ENCODE data around the gene KBTBD2. TPM values are rescaled to one million over a fixed set of nuclear protein-coding genes. Genes with fewer than 3 reads are reported as not detected.
A peak's percentile ranks its signal among the peaks of the same experiment; 100 is the strongest.
"Not testable (repeated sequence)": the region's sequence is repeated elsewhere in the genome, so short reads cannot be mapped to it uniquely, and the experiment has no call there.

Gene KBTBD2
- total RNA-seq, 1 donor from 2014 or later, result 70.1 TPM

DNA sequence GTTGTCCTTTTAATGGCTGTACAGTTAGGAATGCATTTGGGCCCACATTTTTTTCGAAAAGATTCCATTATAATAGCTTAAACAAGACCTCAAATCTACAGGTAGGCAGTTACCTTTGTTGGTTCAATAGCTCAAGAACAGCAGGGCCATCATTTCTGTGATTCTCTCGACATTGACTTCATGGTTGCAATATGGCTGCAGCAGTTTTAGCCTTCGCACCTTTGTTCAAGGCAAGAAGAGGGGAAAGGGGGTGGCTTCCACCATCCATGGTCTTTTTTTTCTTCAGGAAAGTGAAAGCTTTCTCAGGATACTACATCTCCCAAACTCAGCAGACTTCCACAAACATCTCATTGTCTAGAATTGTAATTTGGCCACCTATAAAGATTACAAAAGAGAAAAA lies 2.2 kb upstream of the KBTBD2 start:
- DNase-seq (ENCODE audit: low read depth), result no peak

DNA sequence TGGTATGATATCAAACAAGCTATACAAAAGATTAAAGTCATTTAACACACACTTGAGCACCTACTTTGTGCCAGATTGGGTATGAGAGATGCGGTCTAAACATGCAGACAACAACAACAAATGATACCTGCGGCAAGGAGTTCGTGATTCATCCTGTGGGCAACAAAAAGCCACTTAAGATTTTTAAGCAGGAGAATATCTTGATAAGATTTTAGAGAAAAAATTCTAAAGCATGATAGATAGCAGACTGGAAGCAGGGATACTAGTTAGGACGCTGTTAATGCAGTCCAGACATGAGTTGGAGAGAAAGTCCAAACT lies 1.6 kb upstream of the KBTBD2 start:
- no peak for DNase-seq (ENCODE audit: low read depth)

DNA sequence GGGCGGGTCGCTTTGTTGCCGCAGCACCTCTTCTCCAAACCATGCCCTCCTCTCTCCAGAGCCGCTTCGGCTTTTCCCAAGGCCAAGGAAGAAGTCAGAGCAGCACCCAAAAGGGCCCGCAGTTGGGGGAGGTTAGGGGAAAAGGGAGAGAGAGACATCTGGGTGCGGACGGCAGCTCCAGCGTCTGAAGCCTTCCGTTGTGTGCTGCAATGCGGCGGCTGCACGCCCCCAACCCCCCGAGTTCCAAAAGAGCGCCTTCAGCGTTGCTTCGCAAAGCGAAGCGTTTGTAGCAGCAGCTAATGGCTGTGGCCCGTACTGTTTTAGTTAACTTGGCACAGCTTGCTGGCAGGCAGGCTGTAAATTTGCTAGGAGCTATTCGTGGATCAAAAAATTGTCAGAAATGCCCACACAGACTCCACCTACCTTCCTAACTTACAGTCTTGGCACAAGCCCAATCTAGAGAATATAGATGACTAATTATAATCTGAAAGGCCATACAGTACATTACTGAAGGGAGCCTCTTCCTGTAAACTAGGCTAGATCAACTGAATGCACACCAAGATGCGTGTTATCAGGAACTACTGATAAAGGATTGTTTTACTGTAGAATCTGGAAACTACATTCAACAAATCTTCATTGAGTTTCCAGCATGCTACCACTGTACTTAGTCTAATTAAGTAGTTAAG lies 1.1 kb upstream of the KBTBD2 start:
- DNase-seq (ENCODE audit: low read depth), result peak; percentile 60

DNA sequence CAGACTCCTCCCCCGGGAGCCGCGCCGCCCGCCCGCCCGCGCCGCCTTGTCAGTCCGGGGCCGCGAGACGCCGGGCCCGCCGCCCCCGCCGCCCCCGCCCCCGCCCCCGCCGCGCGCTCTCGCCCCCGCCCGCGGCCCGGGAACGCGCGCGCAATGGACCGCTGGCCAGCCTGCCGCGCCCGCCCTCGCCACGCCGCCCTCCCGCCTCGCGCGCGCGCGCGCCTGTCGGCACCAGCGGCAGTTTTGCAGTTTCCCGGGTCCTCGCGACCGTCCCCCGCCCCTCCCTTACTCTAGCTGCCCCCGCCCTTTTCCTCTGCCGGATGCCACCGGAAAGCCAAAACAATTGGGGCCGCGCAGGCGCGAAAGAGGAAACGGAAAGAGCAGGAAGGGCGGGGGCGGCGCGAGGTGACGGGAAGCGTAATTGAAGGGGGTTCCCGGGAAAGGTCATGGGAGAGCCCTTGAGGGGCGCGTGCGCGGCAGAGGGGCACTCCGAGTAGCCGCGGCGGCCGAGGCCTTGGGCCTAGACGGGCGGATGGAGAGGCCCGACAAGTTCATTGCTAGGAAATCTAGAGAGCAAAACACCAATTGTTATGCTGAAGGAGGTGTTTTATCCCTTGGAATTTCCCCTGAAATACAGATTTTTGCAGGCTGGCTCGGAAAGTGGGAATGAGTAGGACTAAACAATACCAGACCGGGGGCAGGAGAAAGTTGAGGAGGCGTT lies 400 bp upstream of the KBTBD2 start:
- peak; percentile 100 for DNase-seq (ENCODE audit: low read depth)

DNA sequence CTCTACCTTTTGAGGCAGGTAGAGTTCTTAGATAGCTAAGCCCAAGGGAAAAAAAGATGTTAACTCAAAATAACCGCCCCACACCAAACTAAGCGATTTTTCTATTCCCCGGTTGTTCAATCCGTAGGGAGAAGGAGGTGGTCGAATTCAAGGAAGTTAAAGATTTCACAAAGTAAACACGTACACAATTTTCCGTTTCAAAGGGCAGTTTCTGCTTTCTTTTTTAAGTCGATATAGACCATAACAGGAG lies 842 bp downstream of the KBTBD2 start:
- no peak for DNase-seq (ENCODE audit: low read depth)

DNA sequence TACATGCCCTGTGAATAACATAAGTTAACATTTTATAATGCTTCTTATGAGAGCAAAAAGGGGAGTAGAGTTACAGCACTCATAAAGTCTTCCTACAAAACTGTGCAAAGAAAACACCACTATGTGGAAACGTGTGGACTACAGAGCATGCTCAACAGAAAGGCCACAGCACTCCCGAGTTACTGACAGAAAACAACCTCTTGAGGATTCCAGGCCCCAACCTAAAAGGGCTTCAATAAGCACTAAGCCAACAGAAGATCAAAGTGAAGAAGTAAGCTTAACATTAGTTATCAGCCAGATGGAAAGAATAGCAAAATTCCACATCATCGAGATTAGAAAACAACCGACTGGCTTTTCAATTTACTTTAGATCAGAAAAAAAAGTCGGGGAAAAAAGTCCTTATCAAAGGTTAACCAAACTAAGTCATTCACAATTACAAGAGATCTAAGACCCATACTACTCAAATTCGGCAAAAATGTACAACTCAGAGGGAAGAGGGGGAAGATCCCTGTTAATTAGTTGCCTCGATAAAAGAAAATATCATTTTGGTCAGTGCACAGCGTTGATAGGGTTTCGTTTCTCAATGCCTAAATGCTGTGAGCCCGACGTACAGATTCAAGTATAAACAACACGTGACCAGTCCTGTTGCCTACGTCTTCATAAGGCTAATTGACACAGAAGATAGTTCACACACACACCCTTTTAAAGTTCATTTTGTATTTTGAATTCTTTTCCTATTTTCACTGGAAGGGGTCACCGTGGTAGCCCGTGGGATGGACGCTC lies 1.4 kb downstream of the KBTBD2 start:
- peak; percentile 54 for DNase-seq (ENCODE audit: low read depth)

DNA sequence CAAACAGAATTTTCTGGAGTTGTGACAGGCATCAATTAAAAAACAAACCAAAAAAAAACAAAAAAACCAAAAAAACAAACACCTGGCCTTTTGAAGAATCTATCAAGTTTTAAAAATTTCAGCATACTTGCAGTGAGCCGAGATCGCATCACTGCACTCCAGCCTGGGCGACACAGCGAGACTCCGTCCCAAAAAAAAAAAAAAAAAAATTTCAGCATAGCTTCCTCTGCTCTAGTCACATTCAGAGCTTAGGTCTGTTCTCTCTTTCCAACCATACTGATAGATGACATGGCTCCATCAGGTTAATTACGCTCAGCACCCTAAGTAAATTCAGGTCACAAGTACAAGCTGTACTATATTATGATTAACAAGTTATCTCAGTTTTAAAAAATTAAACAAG lies 3.1 kb downstream of the KBTBD2 start:
- no peak for DNase-seq (ENCODE audit: low read depth)

DNA sequence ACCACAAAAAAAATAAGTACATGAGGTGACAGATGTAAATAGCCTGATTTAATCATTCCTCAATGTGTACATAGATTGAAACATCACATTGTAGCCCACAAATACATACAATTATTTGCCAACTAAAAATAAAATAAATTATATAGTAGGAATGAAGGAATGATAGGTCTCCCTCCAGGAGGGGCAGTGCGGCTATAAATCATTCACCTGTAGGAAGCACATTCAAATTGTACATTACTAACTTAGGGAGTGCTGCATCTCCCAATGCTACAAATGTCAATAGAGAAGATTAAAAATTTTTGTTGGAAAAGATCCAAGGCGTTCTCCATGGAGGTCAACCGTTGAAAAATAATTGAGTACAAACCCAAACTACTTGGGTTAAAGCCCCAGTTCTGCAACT lies 4.2 kb downstream of the KBTBD2 start:
- no peak for DNase-seq (ENCODE audit: low read depth)

DNA sequence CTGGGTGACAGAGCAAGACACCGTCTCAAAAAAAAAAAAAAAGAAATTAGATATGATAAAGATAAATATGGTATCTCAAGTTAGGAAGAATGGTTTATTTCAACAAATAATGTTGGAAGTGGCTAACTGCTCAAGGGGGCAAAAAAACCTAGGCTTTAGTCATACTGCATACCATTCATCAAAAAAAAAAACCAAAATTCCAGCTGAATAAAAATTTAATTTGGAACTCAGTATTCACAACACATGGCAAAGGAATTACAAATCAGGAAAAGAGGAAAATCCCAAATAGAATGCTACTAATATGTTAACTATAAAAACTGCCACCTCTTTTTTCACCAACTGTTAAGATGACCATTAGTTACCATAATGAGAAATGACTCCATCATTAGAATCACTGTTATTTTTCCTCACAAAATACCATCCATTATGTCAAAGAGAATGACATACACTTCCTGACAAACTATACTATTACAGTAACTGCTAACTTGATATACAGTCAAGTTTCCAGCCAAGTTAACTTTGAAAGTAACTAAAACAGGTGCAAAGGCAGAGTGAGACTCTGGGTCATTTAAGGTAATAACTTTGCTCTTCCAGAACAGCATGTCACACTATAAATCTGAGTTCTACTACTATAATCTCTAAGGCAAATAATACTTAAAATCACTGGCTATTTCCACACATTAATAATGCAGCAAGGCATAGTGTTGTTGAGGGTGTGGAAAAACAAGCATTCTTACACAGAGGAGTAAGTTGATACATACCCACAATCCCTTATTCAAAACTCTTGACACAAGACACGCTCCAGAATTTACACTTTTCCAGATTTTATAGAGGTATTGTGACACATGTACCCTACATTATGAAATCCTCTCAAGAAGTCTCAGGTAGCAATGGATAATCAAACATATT lies 10.2 kb downstream of the KBTBD2 start:
- peak; percentile 42 for DNase-seq (ENCODE audit: low read depth)

DNA sequence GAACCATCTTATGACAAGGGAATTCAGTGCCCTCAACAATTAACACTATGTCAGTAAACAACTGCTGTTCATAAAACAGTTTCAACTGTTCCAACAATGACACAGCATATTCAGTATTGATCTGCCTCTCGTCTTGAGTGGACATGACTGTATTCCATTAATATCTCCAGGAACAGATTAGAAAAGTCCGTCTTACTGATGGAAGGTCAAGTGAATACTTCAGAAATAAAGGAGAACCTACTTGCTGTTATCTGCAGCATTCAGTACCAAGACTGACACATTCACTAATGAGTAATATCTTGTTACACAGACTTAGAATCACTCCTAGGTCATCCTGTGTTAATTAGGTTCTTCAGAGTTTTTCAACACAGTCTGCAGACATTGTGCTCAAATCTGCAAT lies 12.1 kb downstream of the KBTBD2 start:
- peak; percentile 57 for DNase-seq (ENCODE audit: low read depth)

DNA sequence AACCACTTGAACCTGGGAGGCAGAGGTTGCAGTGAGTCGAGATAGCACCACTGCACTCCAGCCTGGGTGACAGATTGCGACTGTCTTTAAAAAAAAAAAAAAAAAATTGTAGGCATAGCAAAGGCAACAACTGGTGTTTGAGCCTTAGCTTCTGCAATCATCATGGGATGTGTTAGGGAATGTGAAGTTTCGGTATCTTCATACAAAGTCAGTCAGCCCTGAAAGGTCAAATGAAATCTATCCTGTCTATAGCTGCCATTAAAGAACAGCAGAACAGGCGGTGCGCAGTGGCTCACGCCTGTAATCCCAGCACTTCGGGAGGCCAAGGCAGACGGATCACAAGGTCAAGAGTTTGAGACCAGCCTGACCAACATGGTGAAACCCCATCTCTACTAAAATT lies 13.5 kb downstream of the KBTBD2 start:
- DNase-seq (ENCODE audit: low read depth), result not testable (repeated sequence)

DNA sequence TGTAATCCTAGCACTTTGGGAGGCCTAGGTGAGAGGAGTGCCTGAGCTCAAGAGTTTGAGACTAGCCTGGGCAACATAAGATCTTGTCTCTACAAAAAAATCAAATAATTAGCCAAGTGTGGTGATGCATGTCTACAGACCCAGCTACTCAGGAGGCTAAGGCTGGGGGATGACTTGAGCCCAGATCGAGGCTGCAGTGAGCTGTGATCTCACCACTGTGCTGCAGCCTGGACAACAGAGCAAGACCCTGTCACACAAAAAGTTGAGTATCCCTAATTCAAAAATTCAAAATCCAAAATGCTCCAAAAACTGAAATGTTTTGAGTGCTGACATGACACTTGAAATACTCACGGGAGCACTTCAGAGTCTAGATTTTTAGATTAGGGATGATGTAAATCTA lies 19.1 kb downstream of the KBTBD2 start:
- DNase-seq (ENCODE audit: low read depth), result no peak

DNA sequence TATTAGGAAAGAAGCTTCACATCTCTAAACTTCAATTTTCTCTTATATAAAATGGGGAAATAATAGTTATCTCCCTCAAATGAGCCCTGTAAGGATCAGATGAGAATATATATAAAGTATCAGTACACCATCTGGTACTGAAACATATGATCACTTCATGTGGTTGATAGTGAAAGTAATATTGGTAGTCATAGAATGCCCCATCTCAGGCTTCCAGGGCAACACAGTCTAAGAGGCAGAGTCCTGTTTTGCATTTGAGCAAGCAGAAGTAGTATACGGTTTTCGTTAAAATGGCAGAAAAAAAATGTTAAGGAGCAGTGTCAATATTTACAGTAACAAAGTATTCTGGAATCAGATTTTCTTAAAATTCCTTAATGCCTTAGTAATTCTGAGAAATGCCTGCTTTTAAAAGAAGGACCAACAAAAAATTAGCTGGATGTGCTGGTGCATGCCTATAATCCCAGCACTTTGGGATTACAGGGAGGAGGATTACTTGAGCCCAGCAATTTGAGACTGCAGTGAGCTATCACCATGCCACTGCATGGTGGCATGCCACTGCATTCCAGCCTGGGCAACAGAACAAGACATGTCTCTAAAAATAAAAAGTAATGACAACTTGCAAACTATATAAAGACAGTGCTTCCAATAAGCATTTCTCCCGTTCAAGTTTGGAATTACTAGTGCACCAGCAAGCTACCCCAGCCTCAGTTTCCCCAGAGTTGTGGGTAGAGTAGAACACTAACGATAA lies 19.8 kb downstream of the KBTBD2 start:
- DNase-seq (ENCODE audit: low read depth), result peak; percentile 80

DNA sequence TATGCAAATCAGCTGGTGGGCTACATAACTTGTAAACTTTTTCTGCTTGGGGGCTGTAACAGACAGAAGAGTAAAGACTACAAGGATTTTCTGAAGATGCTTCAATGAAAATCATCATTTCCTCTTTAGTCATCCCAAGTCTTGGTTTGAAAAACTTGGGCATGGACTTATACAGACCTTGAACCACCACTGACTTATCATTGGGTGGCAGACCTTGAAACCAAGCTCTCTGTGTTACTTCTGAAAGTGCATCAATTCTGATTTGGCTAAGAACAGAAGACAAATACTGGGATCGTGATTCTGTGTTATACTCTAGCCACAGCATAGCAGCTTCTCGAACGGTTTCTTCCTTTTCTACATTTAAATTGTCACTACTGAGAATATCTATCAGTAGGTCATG lies 21.3 kb downstream of the KBTBD2 start:
- DNase-seq (ENCODE audit: low read depth), result no peak

DNA sequence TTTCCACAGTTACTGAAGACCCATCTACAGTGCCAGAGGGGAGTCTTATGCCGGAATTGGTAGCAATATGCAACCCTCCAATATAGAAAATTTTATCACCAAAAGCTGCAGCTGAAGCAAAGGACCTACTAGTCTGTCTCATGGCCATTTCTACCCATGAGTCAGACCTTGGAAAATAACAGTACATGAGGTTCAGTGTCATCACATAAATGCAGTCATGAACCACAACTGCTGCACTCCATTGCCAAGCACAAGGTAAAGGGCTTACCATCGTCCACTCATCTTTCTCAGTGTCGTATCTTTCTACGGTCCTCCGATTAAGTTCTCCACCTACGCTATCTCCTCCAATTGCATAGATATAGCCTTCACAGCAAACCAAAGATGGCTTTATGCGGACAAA lies 21.8 kb downstream of the KBTBD2 start:
- DNase-seq (ENCODE audit: low read depth), result no peak

DNA sequence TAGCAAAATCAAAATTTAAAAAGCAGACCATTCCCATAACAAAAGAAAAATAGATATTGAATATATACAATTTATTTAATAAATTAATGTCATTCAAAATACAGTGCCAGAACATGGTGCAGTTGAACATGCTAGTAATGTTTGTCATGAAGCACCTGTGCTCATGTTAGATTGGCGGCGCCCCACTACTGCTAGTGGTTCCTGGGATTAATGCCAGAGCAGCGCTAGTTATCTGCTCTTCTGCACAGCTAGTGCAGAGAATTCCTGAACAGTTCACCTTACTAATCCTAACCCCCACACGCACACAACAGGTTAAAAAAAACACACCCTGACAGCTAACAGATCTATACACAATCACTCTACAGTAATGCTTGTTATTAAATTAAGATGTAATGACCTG lies 23.4 kb downstream of the KBTBD2 start:
- DNase-seq (ENCODE audit: low read depth), result no peak

DNA sequence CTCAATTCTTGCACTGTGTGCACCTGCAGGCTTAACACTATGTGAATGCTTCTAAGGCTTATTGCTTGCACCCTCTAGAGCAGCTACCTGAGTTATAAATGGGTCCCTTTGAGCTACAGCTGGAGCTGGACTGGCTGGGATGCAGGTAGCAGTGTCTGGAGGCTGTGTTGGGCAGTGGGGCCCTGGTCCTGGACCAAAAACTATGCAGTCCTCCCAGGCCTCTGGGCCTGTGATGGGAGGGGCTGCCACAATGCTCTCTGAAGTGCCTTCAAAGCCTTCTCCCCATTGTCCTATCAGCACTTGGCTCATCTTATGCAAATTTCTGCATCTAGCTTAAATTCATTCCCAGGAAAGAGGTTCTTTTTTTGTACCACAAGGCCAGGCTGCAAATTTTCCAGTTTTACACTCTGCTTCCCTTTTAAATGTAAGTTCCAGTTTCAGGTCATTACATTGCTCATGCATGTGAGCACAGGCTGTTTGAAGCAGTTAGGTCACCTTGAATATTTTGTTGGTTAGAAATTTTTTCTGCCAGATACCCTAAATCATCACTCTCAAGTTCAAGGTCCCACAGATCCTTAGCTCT lies 26.0 kb downstream of the KBTBD2 start:
- no peak for DNase-seq (ENCODE audit: low read depth)

DNA sequence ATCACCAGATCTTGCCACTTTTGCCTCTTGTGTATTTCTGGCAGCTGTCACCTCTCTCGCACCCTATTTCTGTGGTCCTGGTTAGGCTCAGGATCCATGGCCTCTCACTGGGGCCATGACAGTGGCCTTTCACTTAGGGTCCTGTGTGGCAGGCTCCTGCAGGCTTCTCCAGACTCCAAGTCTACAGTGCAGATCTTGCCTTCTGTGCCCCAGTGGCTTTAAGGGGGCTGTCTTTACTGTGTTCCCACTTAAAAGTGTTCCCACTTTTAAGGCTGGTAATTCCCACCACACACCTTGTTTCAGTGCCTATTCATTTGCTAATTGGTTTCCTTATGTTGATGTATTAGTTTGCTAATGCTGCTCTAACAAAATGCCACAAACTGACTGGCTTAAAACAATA lies 27.7 kb downstream of the KBTBD2 start:
- not testable (repeated sequence) for DNase-seq (ENCODE audit: low read depth)

DNA sequence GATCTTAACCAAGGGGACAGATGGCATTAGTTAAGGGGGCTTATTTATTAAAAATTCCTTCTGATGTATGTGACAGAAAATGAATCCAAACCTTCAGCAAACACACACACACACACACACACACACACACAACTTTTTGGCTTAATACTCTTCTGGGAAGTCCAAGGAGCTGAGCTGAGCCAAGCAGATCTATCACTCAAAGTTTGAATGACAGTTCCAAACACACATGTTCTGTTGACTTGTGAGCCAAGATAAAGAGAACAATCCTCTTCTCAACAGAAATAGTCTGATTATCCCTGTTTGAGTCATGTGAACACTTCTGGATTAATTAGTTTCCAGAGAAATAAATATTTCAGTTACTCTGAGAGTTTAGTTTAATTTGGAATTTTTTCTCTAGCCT lies 31.5 kb downstream of the KBTBD2 start:
- no peak for DNase-seq (ENCODE audit: low read depth)

DNA sequence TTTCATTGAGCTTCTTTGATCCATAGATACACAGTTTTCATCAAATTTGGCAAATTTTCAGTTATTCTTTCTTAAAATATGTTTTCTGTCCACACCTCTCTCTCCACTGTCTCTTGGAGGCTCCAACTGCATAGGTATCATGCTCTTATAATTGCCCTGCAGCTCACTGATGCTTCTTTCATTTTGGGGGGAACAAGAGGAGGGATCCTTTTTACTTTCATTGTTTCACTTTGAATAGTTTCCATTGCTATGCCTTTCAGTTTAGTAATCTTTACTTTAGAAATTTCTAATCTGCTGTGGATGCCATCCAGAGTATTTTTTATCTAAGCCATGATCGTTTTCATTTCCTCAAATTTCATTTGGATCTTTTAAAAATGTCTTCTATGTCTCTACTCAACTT lies 32.9 kb downstream of the KBTBD2 start:
- no peak for DNase-seq (ENCODE audit: low read depth)

DNA sequence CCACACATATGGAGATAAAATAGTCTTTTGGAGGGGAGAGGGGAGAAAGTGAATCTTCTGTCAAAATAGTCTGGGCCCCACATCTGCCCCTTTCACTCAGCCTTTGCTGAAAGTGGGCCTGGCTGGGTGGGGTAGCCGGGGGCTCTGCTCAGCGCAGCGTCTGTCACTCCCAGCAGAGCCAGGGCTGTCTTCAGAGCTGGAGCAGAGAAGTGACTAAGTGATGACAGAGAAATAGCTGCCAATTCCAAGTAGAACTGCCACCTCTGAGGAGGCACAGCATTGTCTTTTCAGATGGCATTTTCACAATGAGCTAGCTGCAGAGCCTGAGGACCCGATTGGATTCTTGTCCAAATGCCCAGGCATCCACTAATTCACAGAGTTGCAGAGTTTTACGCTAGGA lies 34.5 kb downstream of the KBTBD2 start:
- not testable (repeated sequence) for DNase-seq (ENCODE audit: low read depth)

Data from myocyte (in vitro differentiated cells).